H1 (cell line): ENCODE data around the gene SLC28A1. TPM values are rescaled to one million over a fixed set of nuclear protein-coding genes. Genes with fewer than 3 reads are reported as not detected.

ENCODE experiments used
- CHD7 ChIP-seq: fragments of 300-600 bp; sonication (generic); IDR thresholded peaks from 2 replicates; pipeline ENCODE4 v1.7.1; 2012; ENCODE audit warnings: low read length, moderate library complexity, mild to moderate bottlenecking, inconsistent platforms; ENCODE audit not compliant: insufficient replicate concordance
- RBBP5 ChIP-seq: IDR thresholded peaks from 2 replicates; pipeline ENCODE4 v1.7.1; 2012; ENCODE audit warnings: low read depth, mild to moderate bottlenecking, inconsistent platforms, low read length, moderate library complexity, borderline replicate concordance
- polyA plus RNA-seq, 7 experiments: library from polyadenylated mRNA; depleted of rRNA in 3 of 7; stranded (reverse) in 5 of 7; unstranded in 2 of 7; fragments of >200 nt in 5 of 7; fragments of 200-250 nt in 2 of 7; gene quantifications; 1 replicate in 5 of 7; 2 replicates in 1 of 7; 4 replicates in 1 of 7; pipeline versions ENCODE4 v1.2.1 to v1.2.3, GENCODE V29; 2011 to 2013; ENCODE audit warnings: missing spikeins in 2 of 7, mixed read lengths in 2 of 7
- total RNA-seq: library from RNA; stranded (reverse); fragmentation: NEBNext Ultra II Directional; extraction: Animal tissue kit (Norgen Biotek cat#: 25700); gene quantifications from 2 replicates; pipeline ENCODE4 v1.2.1, GENCODE V29; 2021

SLC28A1 gene
- total and polyA plus RNA-seq, 2 of the 8 experiments (the other 6 are each of a cell fraction or from before 2014, with no cell fraction given): 0.09 TPM; not detected in 1

GRCh38 chr15:84844964-84845363, 39.5 kb upstream of the SLC28A1 start (continued):
- TF ChIP-seq CHD7 (no peak), RBBP5 (no peak)
